Measurements from ENCODE around the gene C9orf50.
"Not testable (repeated sequence)": the region's sequence is repeated elsewhere in the genome, so short reads cannot be mapped to it uniquely, and the experiment has no call there.

Gene C9orf50

GRCh38 chr9:129610473-129611306 lies 10.2 kb downstream of the C9orf50 start:
- DNase-seq (ENCODE audit: low spot score): peak; percentile 58

GRCh38 chr9:129610213-129610472 lies 10.8 kb downstream of the C9orf50 start:
- DNase-seq (ENCODE audit: low spot score): no peak

- DNase-seq (ENCODE audit: low spot score): peak; percentile 13
Measured at GRCh38 chr9:129609486-129610212, 11.3 kb downstream of the C9orf50 start.

GRCh38 chr9:129608561-129609481 lies 12.1 kb downstream of the C9orf50 start:
- no peak for DNase-seq (ENCODE audit: low spot score)

GRCh38 chr9:129607027-129607387 lies 13.9 kb downstream of the C9orf50 start:
- no peak for DNase-seq (ENCODE audit: low spot score)

- no peak for DNase-seq (ENCODE audit: low spot score)
Measured at GRCh38 chr9:129606161-129607026, 14.5 kb downstream of the C9orf50 start.

- no peak for DNase-seq (ENCODE audit: low spot score)
Measured at GRCh38 chr9:129604766-129605163, 16.1 kb downstream of the C9orf50 start.

GRCh38 chr9:129604056-129604765 lies 16.7 kb downstream of the C9orf50 start:
- DNase-seq (ENCODE audit: low spot score): no peak

GRCh38 chr9:129602598-129603415 lies 18.1 kb downstream of the C9orf50 start:
- no peak for DNase-seq (ENCODE audit: low spot score)

GRCh38 chr9:129601082-129601674 lies 19.7 kb downstream of the C9orf50 start:
- DNase-seq (ENCODE audit: low spot score): no peak

GRCh38 chr9:129598089-129598596 lies 22.8 kb downstream of the C9orf50 start:
- DNase-seq (ENCODE audit: low spot score): no peak

GRCh38 chr9:129597355-129598088 lies 23.4 kb downstream of the C9orf50 start:
- DNase-seq (ENCODE audit: low spot score): no peak

GRCh38 chr9:129596541-129597331 lies 24.2 kb downstream of the C9orf50 start:
- DNase-seq (ENCODE audit: low spot score): no peak

GRCh38 chr9:129595903-129596540 lies 24.9 kb downstream of the C9orf50 start:
- no peak for DNase-seq (ENCODE audit: low spot score)

GRCh38 chr9:129595311-129595741 lies 25.6 kb downstream of the C9orf50 start:
- DNase-seq (ENCODE audit: low spot score): no peak

- DNase-seq (ENCODE audit: low spot score): no peak
Measured at GRCh38 chr9:129594632-129595031, 26.3 kb downstream of the C9orf50 start.

GRCh38 chr9:129592790-129593189 lies 28.1 kb downstream of the C9orf50 start:
- DNase-seq (ENCODE audit: low spot score): not testable (repeated sequence)
